HG02763 (cell line): ENCODE results near the gene DYRK1A.
"Not testable (repeated sequence)": the region's sequence is repeated elsewhere in the genome, so short reads cannot be mapped to it uniquely, and the experiment has no call there.

Experiments used
- ATAC-seq: cut with Tn5 transposase; IDR thresholded peaks from one replicate; pipeline ENCODE4 v1.9.1; 2021; ENCODE audit warnings: mild to moderate bottlenecking, moderate library complexity; ENCODE audit not compliant: unreplicated experiment

DYRK1A gene

GRCh38 chr21:37547615-37548200 is 181.1 kb downstream of the DYRK1A start:
- no peak for ATAC-seq

DNA sequence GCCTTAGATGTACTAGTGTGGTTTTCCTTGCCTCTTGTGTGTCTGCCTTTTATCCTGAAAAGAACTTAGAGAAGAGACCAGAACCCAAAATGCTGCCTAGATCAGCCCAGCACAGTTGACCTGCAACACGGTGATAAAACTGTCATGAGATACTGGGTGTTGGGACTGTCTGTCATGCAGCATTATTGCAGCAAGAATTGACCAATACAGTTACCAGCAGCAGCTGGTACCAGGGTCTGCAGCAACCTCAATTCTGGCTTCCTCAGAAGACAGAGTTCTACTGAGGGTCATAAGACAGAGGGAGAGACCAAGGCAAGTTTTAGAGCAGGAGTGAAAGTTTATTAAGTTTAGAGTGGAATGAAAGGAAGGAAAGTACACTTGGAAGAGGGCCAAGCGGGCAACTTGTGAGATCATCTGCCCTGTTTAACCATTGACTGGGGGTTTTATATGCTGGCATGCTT is 182.0 kb downstream of the DYRK1A start:
- no peak for ATAC-seq

DNA sequence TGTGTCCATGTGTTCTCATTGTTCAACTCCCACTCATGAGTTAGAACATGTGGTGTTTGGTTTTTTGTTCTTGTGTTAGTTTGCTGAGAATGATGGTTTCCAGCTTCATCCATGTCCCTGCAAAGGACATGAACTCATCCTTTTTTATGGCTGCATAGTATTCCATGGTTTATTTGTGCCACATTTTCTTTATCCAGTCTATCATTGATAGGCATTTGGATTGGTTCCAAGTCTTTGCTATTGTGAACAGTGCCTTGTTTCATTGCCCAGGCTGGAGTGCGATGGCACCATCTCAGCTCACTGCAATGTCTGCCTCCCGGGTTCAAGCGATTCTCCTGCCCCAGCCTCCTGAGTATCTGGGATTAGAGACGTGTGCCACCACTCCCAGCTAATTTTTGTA is 183.2 kb downstream of the DYRK1A start:
- ATAC-seq = not testable (repeated sequence)

DNA sequence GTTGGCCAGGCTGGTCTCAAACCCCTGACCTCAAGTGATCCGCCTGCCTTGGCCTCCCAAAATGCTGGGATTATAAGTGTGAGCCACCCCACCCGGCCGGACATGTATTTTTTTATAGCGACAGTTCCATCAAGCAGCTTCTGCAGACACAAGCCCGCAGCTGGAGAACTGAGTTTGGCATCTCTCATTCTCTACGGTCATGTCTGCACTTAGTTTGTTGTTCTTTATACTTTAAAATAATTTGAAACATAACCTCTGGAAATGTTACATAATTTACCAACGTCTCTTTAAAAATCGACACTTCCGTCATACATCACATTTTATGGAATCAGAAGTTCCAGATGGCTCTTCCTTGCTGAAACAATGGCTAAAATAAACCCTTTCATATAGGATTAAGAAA is 183.6 kb downstream of the DYRK1A start:
- ATAC-seq = no peak

GRCh38 chr21:37550618-37551330 is 184.2 kb downstream of the DYRK1A start:
- ATAC-seq = no peak

GRCh38 chr21:37551331-37551992 is 184.9 kb downstream of the DYRK1A start:
- no peak for ATAC-seq

GRCh38 chr21:37551993-37552355 is 185.4 kb downstream of the DYRK1A start:
- no peak for ATAC-seq

GRCh38 chr21:37552496-37553029 is 186.0 kb downstream of the DYRK1A start:
- no peak for ATAC-seq

- ATAC-seq = no peak
Measured at GRCh38 chr21:37553078-37553481, 186.5 kb downstream of the DYRK1A start.

GRCh38 chr21:37554661-37555379 is 188.2 kb downstream of the DYRK1A start:
- ATAC-seq = no peak

DNA sequence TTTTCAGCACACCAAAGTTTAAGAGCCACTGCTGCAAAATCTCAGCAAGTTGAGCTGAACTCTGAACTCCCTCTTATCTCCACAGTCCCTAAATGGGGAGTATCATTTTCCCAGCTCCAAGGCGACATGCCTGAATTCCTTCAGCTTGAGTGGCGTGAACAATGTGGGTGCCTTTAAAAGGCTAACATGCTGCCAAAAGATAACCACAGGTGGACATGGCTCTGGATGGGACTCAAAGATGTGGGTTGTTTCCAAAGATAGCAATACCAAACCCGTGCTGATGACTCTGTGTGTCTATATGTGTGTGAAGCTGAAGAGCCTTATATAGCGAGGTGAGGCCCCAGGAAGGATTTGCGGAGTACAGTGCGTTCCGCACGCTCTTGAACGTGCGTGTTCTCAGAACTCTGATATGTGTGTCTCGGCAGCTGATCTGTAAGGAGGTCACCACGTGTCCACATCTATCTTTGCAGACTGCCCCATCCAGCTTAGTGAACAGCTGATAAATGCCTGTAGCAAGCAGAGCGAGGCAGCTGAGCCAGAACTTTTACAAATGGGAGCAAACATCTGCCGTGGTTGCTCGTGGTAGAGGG is 189.2 kb downstream of the DYRK1A start:
- ATAC-seq = no peak

DNA sequence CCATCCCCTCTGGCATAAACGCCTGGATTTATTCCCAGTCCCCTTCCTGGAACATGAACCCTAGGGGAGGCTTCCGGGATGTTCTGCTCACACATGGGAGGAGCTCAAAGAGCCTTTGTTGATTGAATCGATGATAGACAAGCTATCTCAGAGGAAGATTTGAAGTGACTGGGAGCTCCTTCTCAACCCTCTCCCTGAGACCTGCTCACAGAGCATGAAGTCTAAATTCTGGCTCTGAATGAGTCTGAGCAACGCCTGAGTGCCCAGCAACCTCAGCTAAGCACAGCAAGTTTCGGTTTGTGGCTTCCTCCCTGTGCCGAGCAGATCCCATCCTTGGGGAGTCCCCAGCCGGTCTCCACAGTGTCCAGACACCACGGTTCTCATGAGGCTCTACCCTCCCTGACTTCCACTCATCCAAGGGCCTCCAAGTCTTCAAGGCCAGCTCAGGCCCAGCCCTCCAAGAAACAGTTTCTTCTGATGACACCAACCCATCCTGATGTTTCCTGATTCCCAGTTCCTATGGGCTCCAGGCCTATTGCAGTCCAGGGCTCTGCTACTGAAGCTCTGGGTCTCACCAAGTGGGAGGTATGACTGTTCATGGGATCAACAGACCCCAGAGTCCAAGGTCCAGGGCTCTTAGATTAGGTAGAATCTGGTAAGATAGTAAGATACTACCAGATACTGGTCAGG is 190.8 kb downstream of the DYRK1A start:
- peak; percentile 92 for ATAC-seq

DNA sequence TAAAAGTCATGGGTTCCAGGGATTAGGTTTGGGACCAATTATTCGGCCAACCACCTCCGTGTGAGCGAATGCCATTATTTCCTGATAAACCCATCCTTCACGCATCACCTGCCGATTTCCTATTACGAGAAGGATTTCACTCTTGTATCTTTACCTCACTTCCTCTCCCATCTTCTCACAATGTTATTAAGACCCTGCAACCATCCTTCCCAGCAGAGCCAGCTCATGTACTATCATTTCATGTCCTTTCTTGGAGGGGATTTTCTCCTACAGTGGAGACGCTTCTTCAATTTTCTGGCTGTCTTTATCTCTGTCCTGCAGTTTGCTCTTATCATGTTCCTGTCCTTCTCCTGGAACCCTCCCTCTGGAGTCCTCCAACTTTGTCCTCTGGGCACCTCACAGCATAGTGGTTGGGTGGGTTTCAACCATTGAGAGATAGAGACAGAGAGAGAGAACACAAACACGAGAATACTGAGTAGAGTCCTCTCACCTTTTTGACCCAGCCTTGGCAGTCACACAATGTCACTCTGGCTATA is 192.2 kb downstream of the DYRK1A start:
- no peak for ATAC-seq

DNA sequence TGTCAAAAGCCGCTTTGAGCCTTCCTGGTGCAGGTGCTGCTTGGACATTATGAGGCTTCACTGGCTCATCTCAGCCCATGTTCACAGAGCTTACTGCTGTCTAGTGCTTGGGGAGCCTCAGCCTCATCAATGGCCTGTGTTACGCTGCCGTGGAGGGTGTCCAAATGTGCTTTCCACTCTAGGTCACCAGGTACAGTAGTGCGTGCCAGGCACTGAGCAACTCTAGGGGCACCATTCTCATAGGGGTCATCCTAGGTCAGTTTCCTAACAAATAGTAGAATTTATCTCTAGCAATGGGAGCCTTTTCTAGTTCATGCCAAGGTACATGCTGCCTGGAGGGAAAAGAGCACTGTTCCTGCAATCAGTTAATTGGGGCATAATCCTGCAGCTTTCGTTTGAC is 193.8 kb downstream of the DYRK1A start:
- ATAC-seq = no peak

GRCh38 chr21:37561506-37561905 is 194.9 kb downstream of the DYRK1A start:
- ATAC-seq = no peak

DNA sequence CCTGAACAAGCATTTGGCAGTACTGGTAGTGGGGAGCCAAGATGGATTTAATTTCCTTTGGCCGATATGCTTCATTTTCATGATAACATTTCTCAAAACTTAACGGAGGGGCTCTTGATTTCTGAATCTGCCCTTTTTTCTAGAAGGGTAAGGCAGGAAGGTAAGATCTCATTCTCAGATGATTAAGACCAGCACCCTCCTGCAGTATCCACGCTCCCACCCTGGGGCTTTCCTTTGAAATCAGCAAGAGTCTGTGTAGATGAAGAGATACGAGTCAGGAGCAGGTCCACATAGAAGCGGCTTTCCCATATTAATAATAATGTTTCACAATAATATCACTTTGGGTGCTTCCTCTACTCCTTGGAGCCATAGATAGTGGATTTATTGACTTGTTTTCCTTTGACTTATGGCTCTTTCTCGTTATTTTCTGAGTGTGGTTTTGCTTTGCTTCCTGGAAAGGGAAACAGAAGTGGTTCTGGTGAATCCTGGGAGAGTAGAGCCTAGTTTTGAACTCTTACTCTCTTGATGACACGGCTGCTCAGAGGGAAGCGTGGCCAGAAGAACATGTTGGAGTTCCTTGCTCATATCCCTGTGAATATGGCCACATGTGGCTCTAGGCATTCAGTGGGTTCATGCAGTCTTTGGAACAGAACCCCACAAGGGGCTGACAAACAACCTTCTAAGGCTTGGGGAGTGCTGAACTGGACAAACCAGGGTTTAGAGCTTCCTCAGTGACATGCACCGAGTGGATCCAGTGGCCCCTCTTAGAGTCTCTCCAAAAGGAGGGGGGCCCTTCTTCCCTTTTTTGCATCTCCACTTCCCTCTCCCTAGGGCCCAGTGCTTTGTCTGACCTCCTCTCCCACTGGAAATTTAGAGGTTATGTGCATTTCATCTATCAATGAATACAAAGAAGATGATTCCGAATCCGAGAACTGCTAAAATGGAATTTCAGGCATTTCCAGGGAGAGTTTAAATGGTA is 195.7 kb downstream of the DYRK1A start:
- no peak for ATAC-seq

GRCh38 chr21:37562920-37563640 is 196.5 kb downstream of the DYRK1A start:
- no peak for ATAC-seq

GRCh38 chr21:37563641-37564340 is 197.2 kb downstream of the DYRK1A start:
- peak; percentile 95 for ATAC-seq
